ENCODE measurements around the gene C14orf180. TPM values are rescaled to one million over a fixed set of nuclear protein-coding genes. Genes with fewer than 3 reads are reported as not detected.

C14orf180 gene
- not detected in 2 replicates for total RNA-seq

GRCh38 chr14:104579507-104579906, at the start of gene C14orf180:
Gene C14orf180, plus strand, starts transcription at chr14:104579764. Its CDS starts 6,667 bp downstream, at chr14:104586431.

GRCh38 chr14:104604458-104605449, 25.2 kb downstream of the C14orf180 start, which contains the start of gene TMEM179:
Gene TMEM179, minus strand, starts transcription at chr14:104604772. Its CDS starts 31 bp downstream, at chr14:104604741.

Other genes starting within 250 kb of the C14orf180 start
- gene TMEM179, start 25.0 kb downstream of the C14orf180 start, total RNA-seq: not detected in 2 replicates
- 60.9 and 73.5 TPM in 2 replicates for gene INF2, start 109.9 kb downstream of the C14orf180 start, total RNA-seq
- gene ADSS1, start 144.5 kb downstream of the C14orf180 start, total RNA-seq: 0.91 and 5.7 TPM in 2 replicates
- 208 and 416 TPM in 2 replicates for gene SIVA1, start 173.4 kb downstream of the C14orf180 start, total RNA-seq
- gene AKT1, start 216.0 kb downstream of the C14orf180 start, total RNA-seq: 110 and 118 TPM in 2 replicates
- 2.3 and 2.7 TPM in 2 replicates for gene ZBTB42, start 221.3 kb downstream of the C14orf180 start, total RNA-seq